Prostate gland (tissue), 2 donors: ENCODE results near the gene PTPRC. TPM values are rescaled to one million over a fixed set of nuclear protein-coding genes. Genes with fewer than 3 reads are reported as not detected.

Experiments used
- DNase-seq: peaks from one replicate; pipeline ENCODE4 v3.0.0-alpha.2; 2019; ENCODE audit warnings: low spot score
- H3K27ac ChIP-seq, 2 donors: fragments of 200-600 bp; sonication (generic); 2 replicates each; pipeline ENCODE4 v1.5.1; 2017 to 2019
- H3K27me3 ChIP-seq: fragments of 200-600 bp; sonication (generic); replicated peaks from 2 replicates; pipeline ENCODE4 v1.5.1; 2019; ENCODE audit not compliant: insufficient read depth
- H3K36me3 ChIP-seq, 2 donors: fragments of 200-600 bp; sonication (generic); 1 replicate in 1 of 2; 2 replicates in 1 of 2; pipeline versions ENCODE4 v1.5.1 to v1.8.1; 2017 to 2019
- H3K4me1 ChIP-seq: fragments of 200-600 bp; sonication (generic); replicated peaks from 2 replicates; pipeline ENCODE4 v1.5.1; 2019
- H3K4me3 ChIP-seq, 2 donors: fragments of 200-600 bp; sonication (generic); 2 replicates each; pipeline ENCODE4 v1.5.1; 2017 to 2019
- H3K9me3 ChIP-seq: fragments of 200-600 bp; sonication (generic); 2 replicates; pipeline ENCODE4 v1.5.1; 2017
- POLR2A ChIP-seq: fragments of 450-650 bp; IDR thresholded peaks from one replicate; pipeline ENCODE4 v1.6.1; 2016; ENCODE audit warnings: antibody characterized with exemption, mild to moderate bottlenecking
- POLR2AphosphoS5 ChIP-seq: sonication (generic); formaldehyde crosslinking; IDR thresholded peaks from one replicate; pipeline ENCODE4 v1.6.1; 2017; ENCODE audit warnings: antibody characterized with exemption
- WGBS: methylation state at CpG from one replicate; pipeline ENCODE4 v1.1.5; 2018; 5-methylcytosine and 5-hydroxymethylcytosine counted together
- intact Hi-C: fragments of 100-400 bp; cut with DNase I; formaldehyde crosslinking; loops from one replicate; pipeline ENCODE4 v1.14.2; 2022
- total RNA-seq, 2 donors: library from RNA; depleted of rRNA; stranded (reverse); fragments of >200 nt; gene quantifications; one replicate each; pipeline ENCODE4 v1.1.0, GENCODE V29; 2016
- TF ChIP-seq, protein P1 (sequence below), 4 experiments: fragments of 200-600 bp in 2 of 4; fragments of 450-650 bp in 2 of 4; sonication (generic) in 2 of 4; IDR thresholded peaks; 1 replicate in 3 of 4; 2 replicates in 1 of 4; pipeline ENCODE4 v1.5.1; 2016 to 2019; ENCODE audit warnings: antibody characterized with exemption in 4 of 4, mild to moderate bottlenecking in 2 of 4, moderate library complexity in 2 of 4

Gene PTPRC
- total RNA-seq, 2 donors from 2014 or later = 8.9 to 9.5 TPM

DNA sequence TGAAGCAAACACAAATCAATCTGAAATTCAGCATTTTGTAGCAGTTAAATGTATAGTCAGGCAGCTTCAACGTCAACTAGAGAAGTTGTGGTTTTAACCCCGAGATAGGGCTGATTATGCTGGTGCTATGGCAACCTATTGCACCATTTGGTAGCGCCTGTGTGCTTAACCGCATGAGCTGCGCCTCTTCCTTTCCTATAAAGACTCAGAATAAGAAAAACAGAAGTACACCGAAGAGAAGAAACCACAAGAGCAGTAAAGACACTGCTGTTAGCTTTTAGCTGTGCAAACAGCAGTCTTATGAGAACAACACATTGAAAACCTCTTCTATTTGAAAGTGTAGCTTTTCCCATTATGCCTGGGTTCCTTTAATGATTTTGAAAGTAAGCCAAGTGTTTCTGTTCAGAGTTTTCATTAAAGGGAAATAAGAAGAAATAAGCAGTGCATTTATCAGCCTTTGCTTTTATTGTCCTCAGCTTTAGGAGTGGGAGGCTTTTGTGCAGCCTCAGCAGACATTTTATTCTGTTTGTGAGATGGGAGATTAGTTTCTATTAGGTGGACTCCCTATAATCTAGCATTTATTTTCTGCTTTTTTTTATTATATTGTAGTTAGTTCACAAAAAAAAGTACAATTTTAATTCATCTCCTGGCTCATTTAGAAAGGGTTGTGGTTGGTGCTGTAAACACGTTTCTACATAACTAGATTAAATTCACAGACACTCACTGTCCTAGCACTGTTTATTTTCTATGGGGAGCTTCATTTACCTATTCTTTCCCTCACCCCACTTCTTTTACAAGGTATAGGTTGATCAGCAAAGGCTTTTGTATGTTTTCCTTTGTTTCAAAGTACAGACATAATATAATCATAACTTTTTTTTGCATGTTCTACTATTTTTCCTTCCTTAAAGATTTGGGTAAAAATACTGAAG, 43.3 kb downstream of the PTPRC start:
- intact Hi-C loops = no loop called here
- Histone ChIP-seq H3K27ac (no peak overlapping the region), H3K36me3 (no peaks in the 10 kb centered on the region), H3K4me3 (no peak overlapping the region), H3K9me3 (no peaks in the 10 kb centered on the region), H3K4me1 (no peaks in the 10 kb centered on the region), H3K27me3 (no peaks in the 10 kb centered on the region)
- TF ChIP-seq, protein P1, sequence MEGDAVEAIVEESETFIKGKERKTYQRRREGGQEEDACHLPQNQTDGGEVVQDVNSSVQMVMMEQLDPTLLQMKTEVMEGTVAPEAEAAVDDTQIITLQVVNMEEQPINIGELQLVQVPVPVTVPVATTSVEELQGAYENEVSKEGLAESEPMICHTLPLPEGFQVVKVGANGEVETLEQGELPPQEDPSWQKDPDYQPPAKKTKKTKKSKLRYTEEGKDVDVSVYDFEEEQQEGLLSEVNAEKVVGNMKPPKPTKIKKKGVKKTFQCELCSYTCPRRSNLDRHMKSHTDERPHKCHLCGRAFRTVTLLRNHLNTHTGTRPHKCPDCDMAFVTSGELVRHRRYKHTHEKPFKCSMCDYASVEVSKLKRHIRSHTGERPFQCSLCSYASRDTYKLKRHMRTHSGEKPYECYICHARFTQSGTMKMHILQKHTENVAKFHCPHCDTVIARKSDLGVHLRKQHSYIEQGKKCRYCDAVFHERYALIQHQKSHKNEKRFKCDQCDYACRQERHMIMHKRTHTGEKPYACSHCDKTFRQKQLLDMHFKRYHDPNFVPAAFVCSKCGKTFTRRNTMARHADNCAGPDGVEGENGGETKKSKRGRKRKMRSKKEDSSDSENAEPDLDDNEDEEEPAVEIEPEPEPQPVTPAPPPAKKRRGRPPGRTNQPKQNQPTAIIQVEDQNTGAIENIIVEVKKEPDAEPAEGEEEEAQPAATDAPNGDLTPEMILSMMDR (IDR thresholded peaks at IDR 0.05) = no peak
- no peak for TF ChIP-seq POLR2A
- TF ChIP-seq POLR2AphosphoS5 = peak; percentile 25
- WGBS = 10% methylated on average over 7 of the region's 7 CpGs
- DNase-seq = peak; percentile 35

DNA sequence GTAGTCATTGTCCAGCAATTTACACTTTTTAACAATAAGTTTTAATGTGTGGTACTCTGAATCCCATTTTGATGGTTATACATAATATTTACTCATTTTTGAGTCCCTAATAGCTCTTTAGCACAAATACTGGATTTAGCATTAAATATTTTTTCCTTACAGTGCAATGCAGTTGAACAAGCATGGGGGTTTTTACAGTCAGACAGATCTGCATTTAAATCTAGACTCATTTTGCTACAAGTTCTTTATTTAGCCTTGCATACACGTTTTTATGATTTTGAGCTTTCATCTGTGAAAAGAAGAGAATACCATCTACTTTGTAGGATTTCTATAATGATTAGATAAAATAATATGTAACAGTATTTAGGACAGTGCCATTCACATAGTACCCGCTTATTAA, 44.0 kb downstream of the PTPRC start:
- intact Hi-C loops = no loop called here
- H3K9me3 ChIP-seq = no peaks in the 10 kb centered on the region
- no peaks in the 10 kb centered on the region for H3K36me3 ChIP-seq
- TF ChIP-seq POLR2A = no peak
- no peaks in the 10 kb centered on the region for H3K4me1 ChIP-seq
- no peaks in the 10 kb centered on the region for H3K27me3 ChIP-seq
- no peak for DNase-seq
- WGBS = 51% methylated on average over 2 of the region's 2 CpGs
- H3K27ac ChIP-seq = no peak overlapping the region
- no peak overlapping the region for H3K4me3 ChIP-seq

DNA sequence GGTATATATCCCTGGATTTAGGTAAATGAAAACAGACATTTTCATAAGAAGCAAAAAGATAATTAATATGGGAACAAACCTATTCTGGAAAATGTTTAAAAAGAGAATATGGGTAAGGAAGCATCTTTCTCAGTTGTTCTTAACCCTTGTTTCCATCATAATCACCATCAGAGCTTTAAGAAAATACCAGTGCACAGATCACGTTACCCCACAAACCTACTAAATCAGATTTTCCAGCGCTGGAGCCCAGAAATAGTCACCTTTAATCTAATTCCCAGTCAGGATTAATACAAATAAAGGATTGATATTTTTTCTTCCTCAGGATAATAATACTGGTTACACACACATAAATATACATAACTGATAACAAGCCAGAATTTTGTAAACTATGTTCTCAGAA, 44.6 kb downstream of the PTPRC start:
- WGBS = 79% methylated on average over 2 of the region's 2 CpGs

DNA sequence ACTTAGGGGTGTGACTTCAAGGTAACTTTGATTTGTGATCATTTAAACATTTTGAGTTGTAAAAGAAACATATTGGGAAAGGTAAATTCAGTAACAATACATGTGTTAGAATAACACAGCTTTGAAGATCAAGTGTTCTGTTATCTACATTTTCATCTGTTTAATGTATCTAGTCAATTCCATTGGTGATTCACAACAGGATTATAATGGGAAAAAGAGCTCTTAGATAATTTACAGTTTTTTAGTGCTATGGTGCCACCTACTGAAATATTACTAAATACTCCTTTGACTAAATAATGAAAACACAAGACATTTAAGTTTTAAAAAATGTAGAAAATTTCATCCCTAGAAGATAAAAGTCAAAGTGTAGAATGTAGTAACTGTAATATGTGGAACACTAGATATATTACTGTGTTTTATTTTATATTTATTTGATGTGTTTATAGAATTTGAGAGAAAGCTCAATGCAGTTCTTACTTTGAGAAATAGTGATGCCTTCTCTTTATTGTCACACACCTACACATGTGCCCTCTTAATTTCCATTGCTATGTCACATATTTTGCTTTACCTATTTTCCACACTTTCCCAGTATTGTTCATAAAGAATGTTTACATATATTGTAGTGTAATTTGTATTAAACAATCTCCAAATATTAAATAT, 47.4 kb downstream of the PTPRC start:
- no peak for TF ChIP-seq POLR2A
- TF ChIP-seq, protein P1 (IDR thresholded peaks at IDR 0.05) = peak in 1 of 4 experiments; percentile 54
- no peaks in the 10 kb centered on the region for H3K4me1 ChIP-seq
- DNase-seq = no peak

More for the DNA sequence above, 44.6 kb downstream of the PTPRC start:
- no peaks in the 10 kb centered on the region for H3K36me3 ChIP-seq
- no peaks in the 10 kb centered on the region for H3K4me1 ChIP-seq
- TF ChIP-seq, protein P1 (IDR thresholded peaks at IDR 0.05) = no peak
- TF ChIP-seq POLR2AphosphoS5 = no peak
- TF ChIP-seq POLR2A = no peak
- intact Hi-C loops = no loop called here
- H3K4me3 ChIP-seq = no peak overlapping the region
- no peak for DNase-seq
- H3K9me3 ChIP-seq = no peaks in the 10 kb centered on the region
- no peak overlapping the region for H3K27ac ChIP-seq
- H3K27me3 ChIP-seq = no peaks in the 10 kb centered on the region

DNA sequence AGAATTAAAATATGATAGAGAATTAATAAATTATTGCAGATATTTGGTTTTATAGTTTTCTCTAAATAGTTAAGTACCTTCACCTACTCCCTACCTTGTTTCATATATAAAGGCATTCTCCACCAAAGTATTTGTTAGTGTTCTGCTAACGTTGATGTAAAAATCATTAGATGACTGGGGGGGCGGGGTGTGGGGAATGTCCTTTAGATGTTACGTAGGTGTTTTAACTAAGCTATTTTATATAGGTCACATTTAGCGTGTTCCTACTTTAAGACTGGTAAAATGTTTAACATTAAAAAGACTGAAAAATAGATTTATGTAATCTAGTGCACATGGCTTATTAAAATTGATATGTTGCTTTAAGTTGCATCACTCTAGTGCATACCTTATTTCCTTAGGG, 48.6 kb downstream of the PTPRC start:
- no peak for DNase-seq

More for the DNA sequence above, 47.4 kb downstream of the PTPRC start:
- intact Hi-C loops = no loop called here
- Histone ChIP-seq H3K36me3 (no peaks in the 10 kb centered on the region), H3K4me3 (no peak overlapping the region), H3K9me3 (no peaks in the 10 kb centered on the region), H3K27ac (no peak overlapping the region), H3K27me3 (no peaks in the 10 kb centered on the region)

More for the DNA sequence above, 48.6 kb downstream of the PTPRC start:
- Histone ChIP-seq H3K4me3 (no peak overlapping the region), H3K36me3 (no peaks in the 10 kb centered on the region), H3K27me3 (no peaks in the 10 kb centered on the region), H3K27ac (no peak overlapping the region), H3K9me3 (no peaks in the 10 kb centered on the region), H3K4me1 (no peaks in the 10 kb centered on the region)
- intact Hi-C loops = no loop called here
- 80% methylated on average over 4 of the region's 4 CpGs for WGBS
- TF ChIP-seq, protein P1 (IDR thresholded peaks at IDR 0.05) = no peak
- no peak for TF ChIP-seq POLR2AphosphoS5
- TF ChIP-seq POLR2A = no peak
